Gastroesophageal sphincter (tissue), 3 donors: ENCODE results near the gene EBF4.

ENCODE experiments used
- EP300 ChIP-seq: sonication (generic); formaldehyde crosslinking; IDR thresholded peaks from one replicate; pipeline ENCODE4 v1.6.1; 2017; ENCODE audit warnings: antibody characterized with exemption, mild to moderate bottlenecking
- TF ChIP-seq, protein P1 (sequence below), 4 experiments: fragments of 200-600 bp in 2 of 4; fragments of 450-650 bp in 2 of 4; sonication (generic) in 1 of 4; IDR thresholded peaks; one replicate each; pipeline ENCODE4 v1.5.1; 2017 to 2019; ENCODE audit warnings: antibody characterized with exemption in 4 of 4, mild to moderate bottlenecking in 2 of 4, moderate library complexity in 2 of 4

DNA sequence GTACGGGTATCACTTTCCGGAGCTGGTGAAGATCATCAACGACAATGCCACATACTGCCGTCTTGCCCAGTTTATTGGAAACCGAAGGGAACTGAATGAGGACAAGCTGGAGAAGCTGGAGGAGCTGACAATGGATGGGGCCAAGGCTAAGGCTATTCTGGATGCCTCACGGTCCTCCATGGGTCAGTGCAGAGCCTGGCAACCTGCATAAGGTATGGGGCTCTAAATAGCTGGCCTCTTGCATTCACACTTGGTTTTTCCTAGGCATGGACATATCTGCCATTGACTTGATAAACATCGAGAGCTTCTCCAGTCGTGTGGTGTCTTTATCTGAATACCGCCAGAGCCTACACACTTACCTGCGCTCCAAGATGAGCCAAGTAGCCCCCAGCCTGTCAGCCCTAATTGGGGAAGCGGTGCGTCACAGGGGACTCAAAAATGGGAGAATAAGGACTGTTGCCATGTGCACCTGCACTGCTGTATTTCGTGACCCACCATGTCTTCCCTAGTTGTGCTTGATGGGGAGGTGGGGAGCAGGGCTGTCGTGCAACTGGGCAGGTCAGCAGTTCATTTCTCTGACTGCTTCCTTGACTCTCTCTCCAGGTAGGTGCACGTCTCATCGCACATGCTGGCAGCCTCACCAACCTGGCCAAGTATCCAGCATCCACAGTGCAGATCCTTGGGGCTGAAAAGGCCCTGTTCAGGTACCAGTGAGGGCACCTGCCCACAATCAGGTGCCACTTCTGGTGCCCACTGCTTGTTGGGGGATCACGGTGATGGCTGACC lies 37.1 kb upstream of the EBF4 start:
- no peak for TF ChIP-seq EP300
- TF ChIP-seq, protein P1, sequence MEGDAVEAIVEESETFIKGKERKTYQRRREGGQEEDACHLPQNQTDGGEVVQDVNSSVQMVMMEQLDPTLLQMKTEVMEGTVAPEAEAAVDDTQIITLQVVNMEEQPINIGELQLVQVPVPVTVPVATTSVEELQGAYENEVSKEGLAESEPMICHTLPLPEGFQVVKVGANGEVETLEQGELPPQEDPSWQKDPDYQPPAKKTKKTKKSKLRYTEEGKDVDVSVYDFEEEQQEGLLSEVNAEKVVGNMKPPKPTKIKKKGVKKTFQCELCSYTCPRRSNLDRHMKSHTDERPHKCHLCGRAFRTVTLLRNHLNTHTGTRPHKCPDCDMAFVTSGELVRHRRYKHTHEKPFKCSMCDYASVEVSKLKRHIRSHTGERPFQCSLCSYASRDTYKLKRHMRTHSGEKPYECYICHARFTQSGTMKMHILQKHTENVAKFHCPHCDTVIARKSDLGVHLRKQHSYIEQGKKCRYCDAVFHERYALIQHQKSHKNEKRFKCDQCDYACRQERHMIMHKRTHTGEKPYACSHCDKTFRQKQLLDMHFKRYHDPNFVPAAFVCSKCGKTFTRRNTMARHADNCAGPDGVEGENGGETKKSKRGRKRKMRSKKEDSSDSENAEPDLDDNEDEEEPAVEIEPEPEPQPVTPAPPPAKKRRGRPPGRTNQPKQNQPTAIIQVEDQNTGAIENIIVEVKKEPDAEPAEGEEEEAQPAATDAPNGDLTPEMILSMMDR (IDR thresholded peaks at IDR 0.05) = no peak
